Adrenal gland (tissue), 12 donors: ENCODE results near the gene C3orf52. TPM values are rescaled to one million over a fixed set of nuclear protein-coding genes. Genes with fewer than 3 reads are reported as not detected.

Source experiments
- DNase-seq, 7 donors: peaks; one replicate each; pipeline ENCODE4 v3.0.0-alpha.2; 2019 to 2020
- H3K27ac ChIP-seq, 5 donors: fragments of 200-600 bp; sonication (generic) in 4 of 5; 1 replicate in 3 of 5; 2 replicates in 2 of 5; pipeline versions ENCODE4 v1.5.1 to v1.8.0; 2016 to 2020; ENCODE audit warnings: mild to moderate bottlenecking in 1 of 5
- H3K27me3 ChIP-seq: fragments of 200-600 bp; 2 replicates; pipeline ENCODE4 v1.8.0; 2021
- H3K36me3 ChIP-seq, 2 donors: fragments of 200-600 bp; replicated peaks in 1 of 2; 1 replicate in 1 of 2; 2 replicates in 1 of 2; pipeline versions ENCODE4 v1.5.1 to v1.8.0; 2018 to 2022
- H3K4me1 ChIP-seq, 2 donors: fragments of 200-600 bp; replicated peaks in 1 of 2; 1 replicate in 1 of 2; 2 replicates in 1 of 2; pipeline versions ENCODE4 v1.5.1 to v1.8.0; 2018 to 2021
- H3K4me3 ChIP-seq, 4 donors: fragments of 200-600 bp; sonication (generic) in 3 of 4; one replicate each; pipeline ENCODE4 v1.5.1; 2016 to 2018
- H3K9me3 ChIP-seq, 3 donors: fragments of 200-600 bp; sonication (generic) in 1 of 3; replicated peaks in 1 of 3; 1 replicate in 2 of 3; 2 replicates in 1 of 3; pipeline versions ENCODE4 v1.5.1 to v1.8.0; 2016 to 2021
- CTCF ChIP-seq, 6 experiments: fragments of 450-650 bp in 4 of 6; fragments of 200-600 bp in 2 of 6; sonication (generic) in 1 of 6; IDR thresholded peaks; 1 replicate in 5 of 6; 2 replicates in 1 of 6; pipeline versions ENCODE4 v1.5.1 to v1.8.0; 2016 to 2021; ENCODE audit warnings: antibody characterized with exemption in 6 of 6, mild to moderate bottlenecking in 2 of 6, moderate library complexity in 1 of 6
- POLR2A ChIP-seq, 2 donors: fragments of 450-650 bp; IDR thresholded peaks; one replicate each; pipeline ENCODE4 v1.6.1; 2017; ENCODE audit warnings: antibody characterized with exemption in 2 of 2, mild to moderate bottlenecking in 2 of 2, moderate library complexity in 1 of 2
- WGBS, 4 donors: extraction: QIAGEN DNeasy Blood & Tissue Kit in 2 of 4; methylation state at CpG; one replicate each; pipeline versions ENCODE4 v1.1.5 to v1.1.7; 2013 to 2017; 5-methylcytosine and 5-hydroxymethylcytosine counted together
- intact Hi-C, 2 donors: fragments of 100-400 bp; cut with DNase I; formaldehyde crosslinking; loops; one replicate each; pipeline versions ENCODE4 v1.14.1 to v1.15.0; 2022 to 2023
- polyA plus RNA-seq, 3 donors: library from polyadenylated mRNA; stranded (reverse); fragments of 200-250 nt in 2 of 3; fragments of 350-450 nt in 1 of 3; fragmentation: Illumina TruSeq in 1 of 3; extraction: RNeasy Lipid Tissue Mini Kit (QIAGEN cat#74804) in 1 of 3; gene quantifications; one replicate each; pipeline ENCODE4 v1.2.3, GENCODE V29; 2013 to 2014
- total RNA-seq, 9 donors: library from RNA; depleted of rRNA in 4 of 9; stranded (reverse); fragments of >200 nt in 4 of 9; fragments of 120-200 nt in 1 of 9; fragmentation: NEBNext Ultra II Directional in 1 of 9; extraction: Animal tissue kit (Norgen Biotek cat#: 25700) in 1 of 9; gene quantifications; one replicate each; pipeline versions ENCODE4 v1.1.0 to v1.2.4, GENCODE V29; 2013 to 2023
- donor health status: healthy with polysubstance abuse.
- donor health status: Bipolar disorder and iron deficiency.
- donor health status: DM: yes; HTN: yes; CAD: no.
- donor health status: DM: no; HTN: no; CAD: no.
- donor health status: DM: no; HTN: no; CAD: no.
- donor health status: DM: yes; HTN: yes; CAD: no.

The C3orf52 gene
- total and polyA plus RNA-seq, 12 donors, result 0.06 to 9.0 (median 2.2) TPM

GRCh38 chr3:112090887-112091586, 4.8 kb downstream of the C3orf52 start:
- Histone ChIP-seq H3K27me3 (no peaks in the 10 kb centered on the region), H3K4me3 (no peak overlapping the region), H3K27ac (no peak overlapping the region), H3K36me3 (no peaks in the 10 kb centered on the region), H3K9me3 (no peaks in the 10 kb centered on the region), H3K4me1 (peaks cover 6 to 7% of the 10 kb centered on the region in 2 donors)
- WGBS, 4 donors, result 82 to 90% (median 87%) methylated on average over 6 of the region's 6 CpGs
- TF ChIP-seq POLR2A (IDR thresholded peaks at IDR 0.05) (no peak), CTCF (IDR thresholded peaks at IDR 0.05) (no peak)
- intact Hi-C loops, result no loop called here
- no peak for DNase-seq

- no peak overlapping the region for H3K27ac ChIP-seq
- 52 to 66% (median 61%) methylated on average over 6 of the region's 6 CpGs for WGBS, 4 donors
- peaks cover 0 to 11% of the 10 kb centered on the region in 2 donors for H3K4me1 ChIP-seq
- no peak for TF ChIP-seq CTCF (IDR thresholded peaks at IDR 0.05)
- no peak for TF ChIP-seq POLR2A (IDR thresholded peaks at IDR 0.05)
- no peaks in the 10 kb centered on the region for H3K36me3 ChIP-seq
- no peak overlapping the region for H3K4me3 ChIP-seq
- no peaks in the 10 kb centered on the region for H3K27me3 ChIP-seq
- no peak for DNase-seq
- no peaks in the 10 kb centered on the region for H3K9me3 ChIP-seq
- intact Hi-C loops, result no loop called here
Observed at GRCh38 chr3:112092496-112093179, 6.4 kb downstream of the C3orf52 start.

- Histone ChIP-seq H3K9me3 (no peaks in the 10 kb centered on the region), H3K4me1 (peaks cover 0 to 11% of the 10 kb centered on the region in 2 donors), H3K27me3 (no peaks in the 10 kb centered on the region), H3K36me3 (no peaks in the 10 kb centered on the region), H3K27ac (no peak overlapping the region), H3K4me3 (no peak overlapping the region)
- TF ChIP-seq POLR2A (IDR thresholded peaks at IDR 0.05) (no peak), CTCF (IDR thresholded peaks at IDR 0.05) (no peak)
- DNase-seq, result no peak
- intact Hi-C loops, result no loop called here
Observed at GRCh38 chr3:112093180-112093522, 7.0 kb downstream of the C3orf52 start.

- H3K36me3 ChIP-seq, result no peaks in the 10 kb centered on the region
- intact Hi-C loops, result no loop called here
- 35 to 67% (median 55%) methylated on average over 2 of the region's 2 CpGs for WGBS, 4 donors
- H3K27me3 ChIP-seq, result no peaks in the 10 kb centered on the region
- TF ChIP-seq POLR2A (IDR thresholded peaks at IDR 0.05) (no peak), CTCF (IDR thresholded peaks at IDR 0.05) (no peak)
- H3K9me3 ChIP-seq, result no peaks in the 10 kb centered on the region
- H3K27ac ChIP-seq, result no peak overlapping the region
- H3K4me3 ChIP-seq, result no peak overlapping the region
- H3K4me1 ChIP-seq, result peaks cover 0 to 11% of the 10 kb centered on the region in 2 donors
- no peak for DNase-seq
Observed at GRCh38 chr3:112095731-112096130, 9.5 kb downstream of the C3orf52 start.
